OCI-LY3 (cell line): Measurements from ENCODE around the gene MAP1B.

Experiments
- H2AFZ ChIP-seq: fragments of 200-600, 300-600 bp; shearing (Covaris generic); 2 replicates; pipeline ENCODE4 v1.6.0; 2014; ENCODE audit warnings: antibody characterized with exemption, low read depth, low read length
- H3K27ac ChIP-seq: fragments of 200-600, 300-600 bp; sonication (generic); 2 replicates; pipeline ENCODE4 v1.5.1; 2014; ENCODE audit warnings: mild to moderate bottlenecking, low read length, moderate library complexity, mixed read lengths
- H3K27me3 ChIP-seq: fragments of 200-600, 300-600 bp; sonication (generic); 2 replicates; pipeline ENCODE4 v1.6.1; 2014; ENCODE audit warnings: low read depth, low read length, mixed read lengths
- H3K36me3 ChIP-seq: fragments of 200-600, 300-600 bp; sonication (generic); replicated peaks from 2 replicates; pipeline ENCODE3; 2014; ENCODE audit warnings: low read depth, low read length, mixed read lengths
- H3K4me1 ChIP-seq: fragments of 300-600, 200-600 bp; sonication (generic); 2 replicates; pipeline ENCODE4 v1.6.1; 2014; ENCODE audit warnings: low read length, mixed read lengths
- H3K4me2 ChIP-seq: fragments of 200-600, 300-600 bp; sonication (generic); 2 replicates; pipeline ENCODE4 v1.6.1; 2014; ENCODE audit warnings: low read length, mixed read lengths
- H3K4me3 ChIP-seq: fragments of 300-600, 200-600 bp; sonication (generic); 2 replicates; pipeline ENCODE4 v1.5.1; 2014; ENCODE audit warnings: antibody characterized with exemption, mild to moderate bottlenecking, low read length, moderate library complexity
- H3K79me2 ChIP-seq: fragments of 300-600, 200-600 bp; shearing (Covaris generic); 2 replicates; pipeline ENCODE4 v1.6.1; 2014; ENCODE audit warnings: mild to moderate bottlenecking, low read length, mixed read lengths
- H3K9ac ChIP-seq: fragments of 300-600, 200-600 bp; shearing (Covaris generic); 2 replicates; pipeline ENCODE4 v1.6.0; 2014; ENCODE audit warnings: mild to moderate bottlenecking, low read length, moderate library complexity
- H3K9me3 ChIP-seq: fragments of 200-600, 300-600 bp; shearing (Covaris generic); 2 replicates; pipeline ENCODE4 v1.6.1; 2014; ENCODE audit warnings: low read length, mixed read lengths; ENCODE audit not compliant: insufficient read depth
- H4K20me1 ChIP-seq: fragments of 200-600, 300-600 bp; sonication (generic); 2 replicates; pipeline ENCODE4 v1.6.1; 2016; ENCODE audit warnings: low read length, mixed read lengths; ENCODE audit not compliant: insufficient read depth
- EZH2phosphoT487 ChIP-seq: fragments of 200-600 bp; shearing (Covaris generic); IDR thresholded peaks from 2 replicates; pipeline ENCODE4 v1.6.1; 2018; ENCODE audit warnings: antibody characterized with exemption, mixed run types, low read depth
- TF ChIP-seq, protein P1 (sequence below): fragments of 200-600, 300-600 bp; sonication (generic); IDR thresholded peaks from 2 replicates; pipeline ENCODE4 v1.5.1; 2014; ENCODE audit warnings: antibody characterized with exemption, low read length, low read depth

Gene MAP1B

DNA sequence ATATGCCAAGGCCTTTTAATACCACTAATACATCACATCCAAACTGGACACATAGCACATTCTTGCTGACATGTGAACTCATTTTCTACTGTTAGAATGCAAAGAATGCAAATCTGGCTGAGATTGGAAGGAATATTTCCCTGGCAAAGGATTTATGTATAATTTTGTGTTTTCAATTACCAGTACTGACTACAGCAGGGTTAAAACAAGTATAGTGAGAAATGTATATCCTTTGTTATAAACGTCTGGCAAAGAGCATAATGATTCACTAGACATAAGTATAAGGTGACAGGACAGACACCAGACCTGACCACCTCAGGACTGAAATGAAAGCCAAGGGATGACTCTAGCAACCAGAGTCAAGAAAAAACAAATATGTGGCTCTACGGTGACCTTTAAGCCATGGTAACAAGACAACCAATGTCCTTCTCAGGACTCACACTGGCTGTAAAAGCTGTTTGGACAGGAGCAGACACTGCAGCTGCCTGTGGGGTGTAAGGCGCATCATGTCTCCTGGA, 117.7 kb downstream of the MAP1B start:
- no peaks in the 10 kb centered on the region for H3K27me3 ChIP-seq
- no peaks in the 10 kb centered on the region for H3K4me1 ChIP-seq
- no peak overlapping the region for H3K27ac ChIP-seq
- peaks cover 23% of the 10 kb centered on the region for H3K36me3 ChIP-seq
- H3K79me2 ChIP-seq, result no peaks in the 10 kb centered on the region
- H3K9ac ChIP-seq, result no peak overlapping the region
- no peaks in the 10 kb centered on the region for H3K9me3 ChIP-seq
- H4K20me1 ChIP-seq, result no peaks in the 10 kb centered on the region
- H2AFZ ChIP-seq, result no peak overlapping the region
- H3K4me2 ChIP-seq, result no peak overlapping the region
- no peak for TF ChIP-seq EZH2phosphoT487
- TF ChIP-seq, protein P1, sequence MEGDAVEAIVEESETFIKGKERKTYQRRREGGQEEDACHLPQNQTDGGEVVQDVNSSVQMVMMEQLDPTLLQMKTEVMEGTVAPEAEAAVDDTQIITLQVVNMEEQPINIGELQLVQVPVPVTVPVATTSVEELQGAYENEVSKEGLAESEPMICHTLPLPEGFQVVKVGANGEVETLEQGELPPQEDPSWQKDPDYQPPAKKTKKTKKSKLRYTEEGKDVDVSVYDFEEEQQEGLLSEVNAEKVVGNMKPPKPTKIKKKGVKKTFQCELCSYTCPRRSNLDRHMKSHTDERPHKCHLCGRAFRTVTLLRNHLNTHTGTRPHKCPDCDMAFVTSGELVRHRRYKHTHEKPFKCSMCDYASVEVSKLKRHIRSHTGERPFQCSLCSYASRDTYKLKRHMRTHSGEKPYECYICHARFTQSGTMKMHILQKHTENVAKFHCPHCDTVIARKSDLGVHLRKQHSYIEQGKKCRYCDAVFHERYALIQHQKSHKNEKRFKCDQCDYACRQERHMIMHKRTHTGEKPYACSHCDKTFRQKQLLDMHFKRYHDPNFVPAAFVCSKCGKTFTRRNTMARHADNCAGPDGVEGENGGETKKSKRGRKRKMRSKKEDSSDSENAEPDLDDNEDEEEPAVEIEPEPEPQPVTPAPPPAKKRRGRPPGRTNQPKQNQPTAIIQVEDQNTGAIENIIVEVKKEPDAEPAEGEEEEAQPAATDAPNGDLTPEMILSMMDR, result no peak
- H3K4me3 ChIP-seq, result no peak overlapping the region

DNA sequence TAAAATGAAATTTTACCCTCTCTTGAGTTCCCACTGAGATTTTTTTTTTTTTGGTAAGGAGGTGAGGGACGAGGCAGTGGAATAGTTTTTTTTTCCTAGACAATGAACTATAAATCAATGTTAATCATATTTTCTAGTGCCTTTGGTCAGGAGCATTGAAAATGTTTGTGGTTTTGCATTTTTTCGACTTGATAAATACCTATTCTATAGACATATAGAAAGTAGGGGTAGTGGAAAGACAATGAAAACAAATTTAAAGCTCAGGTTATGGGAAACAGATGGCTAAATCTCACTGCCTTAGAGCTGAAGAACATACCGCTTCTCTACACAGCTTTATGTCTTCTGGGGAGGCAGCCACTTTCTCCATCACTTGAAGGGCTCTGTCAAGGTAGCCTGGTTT, 118.5 kb downstream of the MAP1B start:
- Histone ChIP-seq H3K4me1 (no peaks in the 10 kb centered on the region), H3K27ac (no peak overlapping the region), H3K9ac (no peak overlapping the region), H3K27me3 (no peaks in the 10 kb centered on the region), H3K79me2 (no peaks in the 10 kb centered on the region), H3K4me2 (no peak overlapping the region), H2AFZ (no peak overlapping the region), H3K9me3 (no peaks in the 10 kb centered on the region), H3K36me3 (peaks cover 22% of the 10 kb centered on the region), H3K4me3 (no peak overlapping the region), H4K20me1 (no peaks in the 10 kb centered on the region; the same call in 1 of the 2 replicates)
- TF ChIP-seq, protein P1, result no peak
- no peak for TF ChIP-seq EZH2phosphoT487

DNA sequence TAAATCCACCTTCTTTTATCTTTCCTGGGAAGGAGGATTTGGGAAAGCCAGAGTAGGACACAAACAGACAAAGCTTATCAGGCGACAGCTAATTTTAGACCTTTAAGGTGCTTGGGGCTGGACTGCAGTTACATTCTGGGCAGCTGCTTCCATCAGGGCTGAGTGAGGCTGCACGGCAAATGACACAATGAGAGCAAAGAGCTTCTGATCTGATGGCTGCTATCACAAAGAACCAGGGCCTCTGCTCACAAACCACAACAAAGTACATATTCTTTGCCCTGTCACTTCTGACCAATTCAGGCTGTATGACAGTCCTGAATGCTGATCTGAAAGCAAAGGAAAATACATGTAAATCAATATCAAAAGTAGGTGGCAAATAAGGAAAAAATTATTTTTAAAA, 119.7 kb downstream of the MAP1B start:
- TF ChIP-seq, protein P1, result no peak
- no peak for TF ChIP-seq EZH2phosphoT487
- no peaks in the 10 kb centered on the region; the same call in 1 of the 2 replicates for H4K20me1 ChIP-seq
- H3K9ac ChIP-seq, result no peak overlapping the region
- H3K9me3 ChIP-seq, result no peaks in the 10 kb centered on the region
- no peaks in the 10 kb centered on the region for H3K79me2 ChIP-seq
- H3K4me3 ChIP-seq, result no peak overlapping the region
- no peak overlapping the region for H3K27ac ChIP-seq
- H3K4me1 ChIP-seq, result peaks cover under 1% of the 10 kb centered on the region; the same call in 1 of the 2 replicates
- H3K36me3 ChIP-seq, result peaks cover 27% of the 10 kb centered on the region
- no peak overlapping the region for H3K4me2 ChIP-seq
- H2AFZ ChIP-seq, result no peak overlapping the region
- H3K27me3 ChIP-seq, result no peaks in the 10 kb centered on the region

DNA sequence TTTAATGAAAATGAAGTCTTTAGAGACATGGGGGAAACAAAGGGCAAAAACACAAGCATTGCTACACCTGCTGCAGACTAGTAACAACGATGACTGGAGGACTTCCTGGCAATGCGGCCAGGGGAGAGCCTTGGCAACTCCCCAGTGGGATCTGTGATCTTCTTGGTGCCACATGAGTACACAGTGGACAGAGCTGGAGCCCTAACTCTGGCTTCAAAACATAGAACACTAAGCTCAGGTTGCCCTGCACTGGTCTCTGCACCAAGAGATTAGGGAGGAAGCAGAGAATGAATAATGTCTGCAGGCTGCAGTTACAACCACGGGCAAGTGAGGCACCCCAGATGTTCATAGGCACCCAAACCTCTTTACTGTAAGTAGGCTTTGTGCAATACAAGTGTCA, 121.7 kb downstream of the MAP1B start:
- H2AFZ ChIP-seq, result no peak overlapping the region
- no peaks in the 10 kb centered on the region for H3K79me2 ChIP-seq
- no peak overlapping the region for H3K4me3 ChIP-seq
- no peaks in the 10 kb centered on the region for H3K9me3 ChIP-seq
- TF ChIP-seq EZH2phosphoT487, result no peak
- TF ChIP-seq, protein P1, result no peak
- no peak overlapping the region for H3K27ac ChIP-seq
- no peaks in the 10 kb centered on the region for H3K27me3 ChIP-seq
- H4K20me1 ChIP-seq, result no peaks in the 10 kb centered on the region; the same call in none of the 2 replicates
- H3K36me3 ChIP-seq, result peaks cover 32% of the 10 kb centered on the region
- peaks cover 21% of the 10 kb centered on the region for H3K4me1 ChIP-seq
- H3K9ac ChIP-seq, result no peak overlapping the region
- H3K4me2 ChIP-seq, result no peak overlapping the region
